GM12878 (cell line): ENCODE measurements around the gene ASIC4. TPM values are rescaled to one million over a fixed set of nuclear protein-coding genes. Genes with fewer than 3 reads are reported as not detected.

Experiments
- ATAC-seq: fragments of 200-7000 bp; cut with Tn5 transposase; 3 replicates; pipeline ENCODE4 v1.9.1; 2020; ENCODE audit warnings: mild to moderate bottlenecking, moderate library complexity
- BruUV-seq: library from RNA; stranded (reverse); fragments of 400-500 nt; replicated peaks from 2 replicates; lab custom pipeline; 2021; lab: Mats Ljungman, UMichigan
- CTCF ChIA-PET: fragments of 300-600 bp; sonication (Branson Sonifier 250); formaldehyde crosslinking; extraction: SDS; loops from one replicate; lab custom pipeline; 2021; ENCODE audit warnings: inconsistent platforms; lab: Yijun Ruan, JAX
- POLR2A ChIA-PET: fragments of 350-600 bp; formaldehyde crosslinking; extraction: SDS; loops from one replicate; lab custom pipeline; 2021; ENCODE audit warnings: inconsistent platforms; lab: Charles Lee
- RAD21 ChIA-PET: fragments of 300-600 bp; sonication (Branson Sonifier 250); formaldehyde crosslinking; loops from one replicate; lab custom pipeline; 2023; ENCODE audit warnings: antibody characterized with exemption; ENCODE audit not compliant: unreplicated experiment; lab: Charles Lee
- SMC1A ChIA-PET: fragments of 300-600 bp; sonication (Branson Sonifier 250); formaldehyde crosslinking; loops from one replicate; lab custom pipeline; 2023; ENCODE audit not compliant: unreplicated experiment, uncharacterized antibody; lab: Charles Lee
- DNase-seq: peaks from one replicate; pipeline ENCODE4 v3.0.0-alpha.2; 2011; ENCODE audit warnings: low read depth, low spot score
- FAIRE-seq: peaks from 3 replicates; lab custom pipeline; 2011; peaks lifted over from hg19 to GRCh38; lab: Jason Lieb, UNC
- H2AFZ ChIP-seq: 2 replicates; pipeline ENCODE4 v1.6.0; 2011; ENCODE audit warnings: low read depth, low read length, control low read depth; ENCODE audit not compliant: control insufficient read depth
- H3K27ac ChIP-seq: 2 replicates; pipeline ENCODE4 v1.5.1; 2011; ENCODE audit warnings: control low read depth; ENCODE audit not compliant: control insufficient read depth, insufficient read depth
- H3K27me3 ChIP-seq, 2 experiments: replicated peaks in 1 of 2; 2 replicates each; pipeline versions ENCODE4 v1.6.0 to v1.6.1; 2011; ENCODE audit warnings: low read length in 1 of 2; ENCODE audit not compliant: control insufficient read depth in 2 of 2, insufficient read depth in 2 of 2
- H3K36me3 ChIP-seq, 2 experiments: 2 replicates each; pipeline ENCODE4 v1.5.1; 2011; ENCODE audit warnings: low read length in 1 of 2; ENCODE audit not compliant: control insufficient read depth in 2 of 2, insufficient read depth in 2 of 2
- H3K4me1 ChIP-seq: 2 replicates; pipeline ENCODE4 v1.6.1; 2011; ENCODE audit warnings: mild to moderate bottlenecking, low read length, moderate library complexity, mixed read lengths; ENCODE audit not compliant: control insufficient read depth, insufficient read depth
- H3K4me2 ChIP-seq: 2 replicates; pipeline ENCODE4 v1.6.0; 2011; ENCODE audit warnings: control low read depth; ENCODE audit not compliant: control insufficient read depth, insufficient read depth
- H3K4me3 ChIP-seq: fragments of 200-600 bp; sonication (generic); 2 replicates; pipeline ENCODE4 v1.5.1; 2016
- H3K79me2 ChIP-seq: 2 replicates; pipeline ENCODE4 v1.6.0; 2011; ENCODE audit warnings: low read length; ENCODE audit not compliant: control insufficient read depth, insufficient read depth
- H3K9ac ChIP-seq: 2 replicates; pipeline ENCODE4 v1.8.0; 2011; ENCODE audit warnings: low read length, control low read depth, mixed read lengths; ENCODE audit not compliant: control insufficient read depth, insufficient read depth
- H3K9me3 ChIP-seq: replicated peaks from 3 replicates; pipeline ENCODE4 v1.5.1; 2011; ENCODE audit warnings: mild to moderate bottlenecking, low read length; ENCODE audit not compliant: control insufficient read depth, insufficient read depth
- H4K20me1 ChIP-seq: 2 replicates; pipeline ENCODE4 v1.6.0; 2011; ENCODE audit not compliant: control insufficient read depth, insufficient read depth
- MYB ChIP-seq: fragments of 150-350 bp; IDR thresholded peaks from 2 replicates; pipeline ENCODE4 v1.6.1; 2014; ENCODE audit warnings: mild to moderate bottlenecking, low read depth, low read length, borderline replicate concordance
- PAX8 ChIP-seq: fragments of 450-650 bp; IDR thresholded peaks from 2 replicates; pipeline ENCODE4 v1.6.1; 2017; ENCODE audit warnings: mild to moderate bottlenecking, moderate library complexity
- SMAD5 ChIP-seq: IDR thresholded peaks from 2 replicates; pipeline ENCODE4 v1.6.1; 2016; ENCODE audit warnings: antibody characterized with exemption, low read depth
- TCF7 ChIP-seq: IDR thresholded peaks from 2 replicates; pipeline ENCODE4 v1.6.1; 2014; ENCODE audit warnings: antibody characterized with exemption, borderline replicate concordance
- ZZZ3 ChIP-seq: IDR thresholded peaks from 2 replicates; pipeline ENCODE4 v1.6.1; 2011; ENCODE audit warnings: low read depth; ENCODE audit not compliant: control insufficient read depth, insufficient read length
- WGBS: methylation state at CpG from one replicate; pipeline ENCODE4 v1.1.6; 2016; ENCODE audit warnings: low lambda C conversion rate; ENCODE audit not compliant: insufficient replicate concordance, insufficient coverage; ENCODE audit errors: missing lambda C conversion rate; 5-methylcytosine and 5-hydroxymethylcytosine counted together
- in situ Hi-C: fragments of 300-500 bp; cut with MboI; formaldehyde crosslinking; loops from 9 replicates; pipeline ENCODE4 v1.14.3; 2018; ENCODE audit warnings: mixed read lengths
- intact Hi-C: fragments of 100-400 bp; cut with micrococcal nuclease; formaldehyde crosslinking; loops from one replicate; pipeline ENCODE4 v1.14.2; 2022; ENCODE audit not compliant: unreplicated experiment
- polyA plus RNA-seq, 11 experiments: library from polyadenylated mRNA; depleted of rRNA in 4 of 11; unstranded in 6 of 11; stranded (reverse) in 5 of 11; fragments of >200 nt; fragmentation: Nextera tagmentation in 4 of 11; fragmentation: Illumina TruSeq in 1 of 11; extraction: Ambion mirVana in 4 of 11; extraction: Trizol in 1 of 11; gene quantifications; 1 replicate in 1 of 11; 2 replicates in 10 of 11; pipeline versions ENCODE4 v1.2.1 to v1.2.3, GENCODE V29; 2011 to 2016; ENCODE audit warnings: inconsistent platforms in 2 of 11, missing spikeins in 2 of 11, low read depth in 1 of 11
- total RNA-seq, 4 experiments: library from RNA; depleted of rRNA in 3 of 4; stranded (reverse); fragments of >200 nt in 3 of 4; fragmentation: Illumina TruSeq in 1 of 4; extraction: Trizol in 1 of 4; gene quantifications; 2 replicates each; pipeline versions ENCODE4 v1.2.1 to v1.2.3, GENCODE V29; 2013 to 2021
- TF ChIP-seq, protein P1 (sequence below): fragments of 450-650 bp; IDR thresholded peaks from 2 replicates; pipeline ENCODE4 v1.6.1; 2017; ENCODE audit warnings: borderline replicate concordance

Gene ASIC4
- total and polyA plus RNA-seq, 10 of the 15 experiments (the other 5 are each of a cell fraction or from before 2014, with no cell fraction given): 0.01 TPM; not detected in 9

DNA sequence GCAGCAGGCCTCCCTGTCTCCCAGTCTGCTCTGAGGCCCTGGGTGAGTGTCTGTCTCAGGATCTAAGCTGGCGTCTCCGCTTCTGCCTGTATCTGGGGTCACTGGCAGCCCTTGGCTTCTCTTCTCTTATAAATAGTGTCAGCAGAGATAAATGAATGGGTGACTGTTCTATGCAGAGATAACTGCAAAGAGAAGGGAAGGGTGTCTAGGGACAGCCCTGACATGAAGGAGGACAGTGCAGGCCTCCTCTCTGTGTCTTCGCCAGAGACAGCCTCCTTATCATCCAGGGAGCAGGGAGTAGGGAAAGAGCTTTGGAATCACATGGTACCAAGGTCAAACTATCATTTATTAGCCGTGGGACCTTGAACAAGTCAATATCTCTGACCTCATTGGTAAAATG is 43.9 kb upstream of the ASIC4 start:
- no peak for TF ChIP-seq ZZZ3
- TF ChIP-seq PAX8: no peak
- Histone ChIP-seq H3K36me3 (no peaks in the 10 kb centered on the region), H3K27me3 (no peaks in the 10 kb centered on the region; a peak in 1 of 4 replicates), H4K20me1 (no peaks in the 10 kb centered on the region), H2AFZ (no peak overlapping the region), H3K4me2 (no peak overlapping the region), H3K4me1 (no peaks in the 10 kb centered on the region), H3K4me3 (no peak overlapping the region), H3K27ac (no peak overlapping the region), H3K9me3 (no peaks in the 10 kb centered on the region), H3K9ac (no peak overlapping the region), H3K79me2 (no peaks in the 10 kb centered on the region)
- ChIA-PET CTCF (interaction anchor here (0.6 to 0.9 kb wide), 3 partner anchors 11 to 61 kb away, joined by 3 read pairs; no protein-coding TSS in a partner anchor), SMC1A (interaction anchor here (0.9 kb wide), 1 partner anchor 172 kb away, joined by 3 read pairs; no protein-coding TSS in a partner anchor), RAD21 (no interaction called here), POLR2A (no interaction called here)
- no peak for DNase-seq
- in situ Hi-C loops (no loop called here), intact Hi-C loops (loop anchor here (10.0 kb wide), 1 partner anchor 164 kb away; no protein-coding TSS in a partner anchor)
- no peak for ATAC-seq
- no TSS peak for BruUV-seq
- FAIRE-seq: no peak
- WGBS: 3% methylated on average over 4 of the region's 4 CpGs

GRCh38 chr2:219471476-219472371 is 42.6 kb upstream of the ASIC4 start:
- FAIRE-seq (no peak), ATAC-seq (no peak), DNase-seq (no peak)
- Histone ChIP-seq H3K9ac (no peak overlapping the region), H3K9me3 (no peaks in the 10 kb centered on the region), H3K27me3 (no peaks in the 10 kb centered on the region; a peak in 1 of 4 replicates), H3K27ac (no peak overlapping the region), H2AFZ (no peak overlapping the region), H3K36me3 (no peaks in the 10 kb centered on the region), H3K4me3 (no peak overlapping the region), H4K20me1 (no peaks in the 10 kb centered on the region), H3K79me2 (no peaks in the 10 kb centered on the region), H3K4me2 (no peak overlapping the region), H3K4me1 (no peaks in the 10 kb centered on the region)
- WGBS: 23% methylated on average over 19 of the region's 22 CpGs
- in situ Hi-C loops: no loop called here
- ChIA-PET RAD21 (no interaction called here), POLR2A (no interaction called here), CTCF (interaction anchor here (0.9 to 2.2 kb wide), 4 partner anchors 12 to 58 kb away, joined by 3 to 11 read pairs (median 5); no protein-coding TSS in a partner anchor), SMC1A (interaction anchor here (0.9 kb wide), 1 partner anchor 171 kb away, joined by 3 read pairs; no protein-coding TSS in a partner anchor)
- TF ChIP-seq MYB: no peak
- no peak for TF ChIP-seq TCF7
- TF ChIP-seq, protein P1, sequence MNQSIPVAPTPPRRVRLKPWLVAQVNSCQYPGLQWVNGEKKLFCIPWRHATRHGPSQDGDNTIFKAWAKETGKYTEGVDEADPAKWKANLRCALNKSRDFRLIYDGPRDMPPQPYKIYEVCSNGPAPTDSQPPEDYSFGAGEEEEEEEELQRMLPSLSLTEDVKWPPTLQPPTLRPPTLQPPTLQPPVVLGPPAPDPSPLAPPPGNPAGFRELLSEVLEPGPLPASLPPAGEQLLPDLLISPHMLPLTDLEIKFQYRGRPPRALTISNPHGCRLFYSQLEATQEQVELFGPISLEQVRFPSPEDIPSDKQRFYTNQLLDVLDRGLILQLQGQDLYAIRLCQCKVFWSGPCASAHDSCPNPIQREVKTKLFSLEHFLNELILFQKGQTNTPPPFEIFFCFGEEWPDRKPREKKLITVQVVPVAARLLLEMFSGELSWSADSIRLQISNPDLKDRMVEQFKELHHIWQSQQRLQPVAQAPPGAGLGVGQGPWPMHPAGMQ: no peak
- no peak for TF ChIP-seq SMAD5
- BruUV-seq: no TSS peak
- intact Hi-C loops: loop anchor here (10.0 kb wide), 1 partner anchor 163 kb away; no protein-coding TSS in a partner anchor
